Fibroblast of the aortic adventitia (primary cell): ENCODE measurements around the gene EMC8. TPM values are rescaled to one million over a fixed set of nuclear protein-coding genes. Genes with fewer than 3 reads are reported as not detected.
"Not testable (repeated sequence)": the region's sequence is repeated elsewhere in the genome, so short reads cannot be mapped to it uniquely, and the experiment has no call there.

Source experiments
- DNase-seq: peaks from one replicate; pipeline ENCODE4 v3.0.0-alpha.2; 2010; ENCODE audit warnings: low read depth
- H3K4me3 ChIP-seq: 2 replicates; pipeline ENCODE4 v1.5.1; 2011; ENCODE audit warnings: low read depth, mild to moderate bottlenecking, control low read depth, low read length, moderate library complexity
- total RNA-seq: library from RNA; depleted of rRNA; stranded (reverse); fragments of >200 nt; gene quantifications from 2 replicates; pipeline ENCODE4 v1.2.3, GENCODE V29; 2012; ENCODE audit warnings: low replicate concordance
- TF ChIP-seq, protein P1 (sequence below): IDR thresholded peaks from 2 replicates; pipeline ENCODE4 v1.5.1; 2011; ENCODE audit warnings: mild to moderate bottlenecking, low read length, control low read depth, inconsistent platforms; ENCODE audit not compliant: insufficient read depth

Gene EMC8
- total RNA-seq, 1 donor, result 23.8 TPM

DNA sequence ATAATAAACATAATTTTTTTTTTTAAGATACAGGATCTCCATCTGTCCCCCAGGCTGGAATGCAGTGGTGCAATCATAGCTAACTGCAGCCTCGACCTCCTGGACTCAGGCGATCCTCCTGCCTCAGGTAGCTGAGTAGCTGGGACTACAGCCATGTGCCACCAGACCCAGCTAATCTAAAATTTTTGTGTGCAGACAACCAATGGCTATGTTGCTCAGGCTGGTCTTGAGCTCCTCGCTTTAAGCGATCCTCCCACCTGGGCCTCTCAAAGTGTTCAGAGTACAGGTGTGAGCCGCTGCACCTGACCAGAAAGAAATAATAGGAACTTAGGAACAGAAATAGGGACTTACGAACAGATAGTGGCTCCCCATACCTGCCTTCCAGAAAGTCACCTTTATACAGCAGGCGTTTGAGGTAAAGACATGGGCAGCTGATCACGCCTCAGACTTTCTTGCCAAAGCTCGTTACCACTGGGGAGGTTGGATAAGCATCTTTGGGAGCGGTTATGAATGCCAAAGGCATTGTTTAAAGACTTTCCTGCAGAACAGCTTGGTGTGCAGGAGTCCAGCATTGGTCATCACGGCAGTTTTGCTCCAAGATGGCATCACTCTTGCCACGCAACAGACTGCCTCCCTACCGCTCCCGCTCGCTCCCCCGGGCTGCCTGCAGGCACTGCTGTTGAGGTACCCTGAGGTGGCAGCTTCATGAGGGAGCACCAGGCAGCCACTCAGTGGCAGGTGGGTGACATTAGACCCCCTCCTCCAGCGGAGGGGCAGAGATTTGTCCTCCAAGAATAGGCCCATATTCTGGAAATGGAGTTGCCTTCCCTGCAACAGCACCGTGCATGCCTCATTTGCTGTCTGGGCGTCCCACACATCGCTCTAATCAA is 13.7 kb upstream of the EMC8 start:
- TF ChIP-seq, protein P1, sequence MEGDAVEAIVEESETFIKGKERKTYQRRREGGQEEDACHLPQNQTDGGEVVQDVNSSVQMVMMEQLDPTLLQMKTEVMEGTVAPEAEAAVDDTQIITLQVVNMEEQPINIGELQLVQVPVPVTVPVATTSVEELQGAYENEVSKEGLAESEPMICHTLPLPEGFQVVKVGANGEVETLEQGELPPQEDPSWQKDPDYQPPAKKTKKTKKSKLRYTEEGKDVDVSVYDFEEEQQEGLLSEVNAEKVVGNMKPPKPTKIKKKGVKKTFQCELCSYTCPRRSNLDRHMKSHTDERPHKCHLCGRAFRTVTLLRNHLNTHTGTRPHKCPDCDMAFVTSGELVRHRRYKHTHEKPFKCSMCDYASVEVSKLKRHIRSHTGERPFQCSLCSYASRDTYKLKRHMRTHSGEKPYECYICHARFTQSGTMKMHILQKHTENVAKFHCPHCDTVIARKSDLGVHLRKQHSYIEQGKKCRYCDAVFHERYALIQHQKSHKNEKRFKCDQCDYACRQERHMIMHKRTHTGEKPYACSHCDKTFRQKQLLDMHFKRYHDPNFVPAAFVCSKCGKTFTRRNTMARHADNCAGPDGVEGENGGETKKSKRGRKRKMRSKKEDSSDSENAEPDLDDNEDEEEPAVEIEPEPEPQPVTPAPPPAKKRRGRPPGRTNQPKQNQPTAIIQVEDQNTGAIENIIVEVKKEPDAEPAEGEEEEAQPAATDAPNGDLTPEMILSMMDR, result no peak
- H3K4me3 ChIP-seq, result no peak overlapping the region
- no peak for DNase-seq

DNA sequence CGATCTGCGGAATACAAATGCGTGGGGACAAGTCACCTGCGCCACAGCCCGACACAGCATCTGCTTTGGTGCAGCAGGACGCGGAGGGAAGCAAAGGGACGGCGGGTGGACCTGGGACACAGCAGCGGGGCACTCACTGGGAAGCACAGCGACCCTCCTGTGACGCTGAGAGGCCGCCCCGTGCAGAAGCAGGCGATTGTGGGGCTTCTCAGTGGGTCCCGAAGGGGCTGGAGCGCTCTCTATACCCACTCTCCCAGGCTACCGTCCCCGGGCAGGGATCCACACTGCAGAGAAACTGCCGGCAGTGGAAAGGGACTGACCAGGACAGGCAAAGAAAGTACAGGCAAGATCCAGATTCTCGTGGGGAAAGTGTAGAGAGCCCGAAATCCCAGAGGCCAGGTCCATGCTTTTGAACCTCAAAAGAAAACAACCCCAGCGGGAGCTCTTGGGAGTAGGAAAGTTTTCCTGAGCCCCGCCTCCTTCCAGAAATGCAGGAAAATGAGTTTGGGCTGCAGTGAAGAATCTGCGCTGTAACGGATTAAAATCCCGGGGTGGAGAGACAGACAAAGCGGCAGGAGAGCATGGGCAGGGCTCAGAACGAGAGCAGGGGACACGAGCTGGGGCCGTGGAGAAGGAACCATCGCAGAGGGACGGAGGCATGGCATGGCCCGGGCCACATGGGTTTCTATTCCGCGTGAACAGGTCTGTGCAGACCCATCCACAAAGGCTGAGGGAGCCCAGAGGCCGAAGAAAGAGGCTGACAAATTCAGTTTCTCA is 12.9 kb upstream of the EMC8 start:
- H3K4me3 ChIP-seq, result no peak overlapping the region
- TF ChIP-seq, protein P1, result no peak
- no peak for DNase-seq

DNA sequence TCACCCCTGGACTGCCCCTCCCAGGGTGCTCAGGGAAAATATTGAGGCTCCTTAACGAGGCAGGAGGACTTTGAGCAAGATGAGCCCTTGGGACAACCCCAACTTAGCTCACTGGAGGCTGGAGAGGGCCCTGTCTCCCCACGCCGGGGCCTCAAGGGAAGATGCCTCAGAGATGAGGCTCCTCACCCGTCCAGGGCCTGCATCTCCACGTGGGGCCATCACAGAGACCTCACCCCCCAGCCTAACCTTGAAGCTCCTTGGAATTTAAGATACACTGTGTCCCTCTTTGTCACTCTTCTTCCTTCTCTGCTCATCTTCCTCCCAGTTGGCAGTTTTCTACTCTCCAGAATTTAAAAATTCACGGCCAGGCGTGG is 11.4 kb upstream of the EMC8 start:
- TF ChIP-seq, protein P1, result no peak
- DNase-seq, result no peak
- H3K4me3 ChIP-seq, result no peak overlapping the region

DNA sequence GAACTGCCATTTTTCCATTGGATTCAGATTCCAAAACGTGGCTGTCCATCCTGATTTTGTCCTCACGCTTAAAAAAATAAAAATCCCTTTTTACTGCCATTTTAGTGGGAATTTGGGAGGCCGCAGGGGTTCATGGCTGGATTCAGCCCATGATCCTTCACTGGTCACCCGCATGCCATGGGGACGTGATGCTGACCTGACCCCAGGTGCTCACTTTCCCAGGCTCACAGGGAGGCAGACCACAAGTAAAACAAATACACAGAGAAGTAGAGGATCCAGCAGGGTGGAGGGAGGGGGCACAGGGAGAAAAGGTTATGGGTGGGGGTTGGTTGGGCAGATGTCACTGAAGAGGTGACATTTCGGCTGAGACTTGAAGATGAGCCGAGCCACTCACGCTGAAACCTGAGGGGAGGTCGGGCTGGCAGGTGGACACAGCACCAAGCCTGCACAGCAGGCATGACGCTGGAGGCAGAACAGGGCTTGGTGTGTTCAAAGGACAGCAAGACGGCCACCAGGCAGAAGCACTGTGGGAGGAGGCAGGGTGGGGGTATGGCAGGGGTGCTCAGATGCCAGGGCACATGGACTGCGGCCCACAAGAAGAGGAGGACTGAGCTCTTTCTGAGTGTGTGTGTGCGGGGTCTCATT is 10.9 kb upstream of the EMC8 start:
- H3K4me3 ChIP-seq, result no peak overlapping the region
- TF ChIP-seq, protein P1, result no peak
- DNase-seq, result no peak

DNA sequence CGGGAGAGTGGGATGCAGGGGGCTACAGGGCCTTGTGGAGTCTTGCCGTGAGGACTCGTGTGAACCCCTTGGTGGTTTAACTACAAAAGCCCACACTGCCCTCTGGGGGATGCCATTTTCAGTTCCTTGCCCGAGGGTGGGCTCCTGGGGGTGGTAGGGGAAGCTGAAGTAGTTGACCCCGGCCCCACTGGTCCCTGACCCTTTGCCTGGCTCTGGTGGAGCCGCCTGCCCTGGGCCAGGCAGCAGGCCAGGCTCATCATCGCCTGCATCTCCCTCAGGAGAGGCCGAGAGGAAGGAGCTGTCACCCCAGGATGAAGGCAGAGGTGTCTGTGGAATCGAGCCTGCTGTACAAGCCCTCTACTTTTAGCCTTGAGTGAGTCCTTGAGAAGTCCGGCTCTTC is 10.3 kb upstream of the EMC8 start:
- H3K4me3 ChIP-seq, result no peak overlapping the region
- DNase-seq, result no peak
- TF ChIP-seq, protein P1, result no peak

DNA sequence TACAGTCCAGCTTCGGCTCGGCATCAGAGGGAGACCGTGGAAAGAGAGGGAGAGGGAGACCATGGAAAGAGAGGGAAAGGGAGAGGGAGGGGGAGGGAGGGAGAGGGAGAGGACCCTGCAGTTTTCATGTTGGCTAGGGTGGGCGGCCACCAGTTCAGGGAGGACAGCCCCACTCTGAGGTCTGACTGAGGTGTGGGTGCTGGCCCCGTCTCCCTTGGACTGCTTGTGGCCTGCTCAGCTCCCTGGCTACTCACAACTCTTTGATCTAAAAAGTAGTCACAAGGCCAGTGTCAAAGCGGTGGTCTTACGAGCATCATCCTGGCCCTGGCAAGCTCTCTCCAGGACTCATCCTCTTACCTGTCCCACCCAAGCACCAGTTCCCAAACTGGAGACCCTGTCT is 9.6 kb upstream of the EMC8 start:
- H3K4me3 ChIP-seq, result no peak overlapping the region
- TF ChIP-seq, protein P1, result no peak
- no peak for DNase-seq

DNA sequence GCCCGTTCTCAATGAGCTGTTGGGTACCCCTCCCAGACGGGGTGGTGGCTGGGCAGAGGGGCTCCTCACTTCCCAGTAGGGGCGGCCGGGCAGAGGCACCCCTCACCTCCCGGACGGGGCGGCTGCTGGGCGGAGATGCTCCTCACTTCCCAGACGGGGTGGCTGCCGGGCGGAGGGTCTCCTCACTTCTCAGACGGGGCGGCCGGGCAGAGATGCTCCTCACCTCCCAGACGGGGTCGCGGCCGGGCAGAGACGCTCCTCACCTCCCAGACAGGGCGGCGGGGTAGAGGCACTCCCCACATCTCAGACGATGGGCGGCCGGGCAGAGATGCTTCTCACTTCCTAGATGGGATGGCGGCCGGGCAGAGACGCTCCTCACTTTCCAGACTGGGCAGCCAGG is 8.8 kb upstream of the EMC8 start:
- not testable (repeated sequence) for DNase-seq

DNA sequence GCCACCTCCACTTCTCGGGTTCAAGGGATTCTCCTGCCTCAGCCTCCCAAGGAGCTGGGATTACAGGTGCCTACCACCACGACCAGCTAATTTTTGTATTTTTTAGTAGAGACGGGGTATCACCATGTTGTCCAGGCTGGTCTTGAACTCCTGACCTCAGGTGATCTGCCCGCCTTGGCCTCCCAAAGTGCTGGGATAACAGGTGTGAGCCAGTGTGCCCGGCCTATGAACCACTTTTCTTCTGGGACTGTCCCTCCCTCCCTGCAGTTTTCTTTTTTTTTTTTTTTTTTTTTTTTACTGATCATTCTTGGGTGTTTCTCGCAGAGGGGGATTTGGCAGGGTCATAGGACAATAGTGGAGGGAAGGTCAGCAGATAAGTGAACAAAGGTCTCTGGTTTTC is 8.0 kb upstream of the EMC8 start:
- DNase-seq, H3K4me3 ChIP-seq: not testable (repeated sequence)

More for the DNA sequence above, 8.8 kb upstream of the EMC8 start:
- not testable (repeated sequence) for H3K4me3 ChIP-seq
